Astrocyte of the spinal cord (primary cell): Measurements from ENCODE around the gene CDKN1A.

Experiments
- DNase-seq: peaks from one replicate; pipeline ENCODE4 v3.0.0; 2011; ENCODE audit warnings: low read depth, low spot score
- H3K4me3 ChIP-seq: 2 replicates; pipeline ENCODE4 v1.5.1; 2011; ENCODE audit warnings: low read depth, mild to moderate bottlenecking, low read length, moderate library complexity
- CTCF ChIP-seq: IDR thresholded peaks from 2 replicates; pipeline ENCODE4 v1.5.1; 2012; ENCODE audit warnings: low read depth, mild to moderate bottlenecking, low read length, inconsistent platforms
- in situ Hi-C: cut with HindIII; loops from 2 replicates; pipeline ENCODE4 v1.10.0; 2017; ENCODE audit warnings: low sequenced_read_pairs

CDKN1A gene

GRCh38 chr6:36678488-36679042 lies at the start of gene CDKN1A:
TSS of gene CDKN1A (plus strand) at chr6:36678714. CDS start at chr6:36684102, 5,388 bp downstream.
- H3K4me3 ChIP-seq = peak within 1 kb of the TSS; percentile 98
- in situ Hi-C loops = no loop called here
- DNase-seq = peak; percentile 90
- no peak for TF ChIP-seq CTCF

- TF ChIP-seq CTCF = no peak
- in situ Hi-C loops = no loop called here
- H3K4me3 ChIP-seq = no peak overlapping the region
- DNase-seq = no peak
Measured at GRCh38 chr6:36629784-36630183, 48.7 kb upstream of the CDKN1A start.

- in situ Hi-C loops = no loop called here
- no peak for DNase-seq
- no peak for TF ChIP-seq CTCF
- no peak overlapping the region for H3K4me3 ChIP-seq
Measured at GRCh38 chr6:36631326-36632011, 47.0 kb upstream of the CDKN1A start.

- no peak overlapping the region for H3K4me3 ChIP-seq
- in situ Hi-C loops = no loop called here
- no peak for TF ChIP-seq CTCF
- DNase-seq = no peak
Measured at GRCh38 chr6:36633370-36633769, 45.1 kb upstream of the CDKN1A start.

GRCh38 chr6:36633915-36634314 lies 44.6 kb upstream of the CDKN1A start:
- no peak for TF ChIP-seq CTCF
- in situ Hi-C loops = no loop called here

GRCh38 chr6:36634317-36635108 lies 44.0 kb upstream of the CDKN1A start:
- TF ChIP-seq CTCF = no peak
- no peak for DNase-seq
- in situ Hi-C loops = no loop called here
- no peak overlapping the region for H3K4me3 ChIP-seq

More at GRCh38 chr6:36633915-36634314, 44.6 kb upstream of the CDKN1A start:
- peak; percentile 90 for DNase-seq
- no peak overlapping the region for H3K4me3 ChIP-seq
